CD14-positive monocyte (primary cell): Measurements from ENCODE around the gene OR6C75. TPM values are rescaled to one million over a fixed set of nuclear protein-coding genes. Genes with fewer than 3 reads are reported as not detected.
"Not testable (repeated sequence)": the region's sequence is repeated elsewhere in the genome, so short reads cannot be mapped to it uniquely, and the experiment has no call there.

Experiments used
- DNase-seq, 3 donors: peaks; one replicate each; pipeline ENCODE4 v3.0.0-alpha.2; 2011 to 2022
- H2AFZ ChIP-seq: 2 replicates; pipeline ENCODE4 v1.6.0; 2012; ENCODE audit warnings: mild to moderate bottlenecking, low read depth, low read length, inconsistent platforms; ENCODE audit not compliant: insufficient read depth, poor library complexity, severe bottlenecking
- H3K27ac ChIP-seq, 2 donors: 1 replicate in 1 of 2; 2 replicates in 1 of 2; pipeline ENCODE4 v1.5.1; 2012 to 2013; ENCODE audit warnings: low read length in 2 of 2, control low read depth in 1 of 2, inconsistent platforms in 1 of 2, low read depth in 1 of 2, mild to moderate bottlenecking in 1 of 2
- H3K27me3 ChIP-seq, 2 donors: one replicate each; pipeline versions ENCODE4 v1.6.0 to v1.6.1; 2011 to 2013; ENCODE audit warnings: low read length in 2 of 2; ENCODE audit not compliant: control insufficient read depth in 2 of 2, insufficient read depth in 2 of 2
- H3K36me3 ChIP-seq, 2 donors: replicated peaks in 1 of 2; 1 replicate in 1 of 2; 2 replicates in 1 of 2; pipeline versions ENCODE4 v1.5.1 to v1.6.1; 2012 to 2013; ENCODE audit warnings: low read length in 2 of 2, control low read depth in 1 of 2, inconsistent platforms in 1 of 2, mild to moderate bottlenecking in 1 of 2; ENCODE audit not compliant: insufficient read depth in 2 of 2, control insufficient read depth in 1 of 2
- H3K4me1 ChIP-seq, 2 donors: 1 replicate in 1 of 2; 2 replicates in 1 of 2; pipeline versions ENCODE4 v1.5.1 to v1.6.1; 2012 to 2013; ENCODE audit warnings: low read length in 2 of 2, control low read depth in 1 of 2, inconsistent platforms in 1 of 2, mild to moderate bottlenecking in 1 of 2, moderate library complexity in 1 of 2; ENCODE audit not compliant: insufficient read depth in 2 of 2, control insufficient read depth in 1 of 2
- H3K4me2 ChIP-seq: replicated peaks from 2 replicates; pipeline ENCODE3; 2012; ENCODE audit warnings: low read length, moderate library complexity, mild to moderate bottlenecking; ENCODE audit not compliant: poor library complexity, severe bottlenecking; ENCODE audit errors: extremely low read depth
- H3K4me3 ChIP-seq, 3 experiments: fragments of 200-600 bp in 1 of 3; sonication (generic) in 1 of 3; replicated peaks in 1 of 3; 1 replicate in 2 of 3; 2 replicates in 1 of 3; pipeline ENCODE4 v1.5.1; 2011 to 2013; ENCODE audit warnings: low read length in 3 of 3, mild to moderate bottlenecking in 3 of 3, control low read depth in 2 of 3, low read depth in 2 of 3, inconsistent platforms in 1 of 3, moderate library complexity in 1 of 3
- H3K79me2 ChIP-seq: 2 replicates; pipeline ENCODE4 v1.6.0; 2012; ENCODE audit warnings: mild to moderate bottlenecking, control low read depth, inconsistent platforms, low read length, moderate library complexity; ENCODE audit not compliant: insufficient read depth
- H3K9ac ChIP-seq: 2 replicates; pipeline ENCODE4 v1.6.0; 2017; ENCODE audit warnings: low read length, mild to moderate bottlenecking; ENCODE audit not compliant: insufficient read depth, poor library complexity, severe bottlenecking
- H3K9me3 ChIP-seq, 2 donors: replicated peaks in 1 of 2; 1 replicate in 1 of 2; 2 replicates in 1 of 2; pipeline versions ENCODE4 v1.5.1 to v1.6.1; 2012 to 2013; ENCODE audit warnings: low read length in 2 of 2, control low read depth in 1 of 2; ENCODE audit not compliant: control insufficient read depth in 1 of 2, insufficient read depth in 1 of 2
- H4K20me1 ChIP-seq: 2 replicates; pipeline ENCODE4 v1.6.0; 2012; ENCODE audit warnings: mild to moderate bottlenecking, low read length, control low read depth, moderate library complexity; ENCODE audit not compliant: insufficient read depth
- H3K27ac Mint-ChIP-seq, 7 donors: one replicate each; pipeline ENCODE4 v1.8.0; 2020; ENCODE audit warnings: mild to moderate bottlenecking in 7 of 7, mixed read lengths in 7 of 7, moderate library complexity in 6 of 7, inconsistent platforms in 2 of 7
- H3K27me3 Mint-ChIP-seq, 3 donors: one replicate each; pipeline ENCODE4 v1.8.0; 2021 to 2022; ENCODE audit warnings: low read depth in 3 of 3, mild to moderate bottlenecking in 3 of 3, mixed read lengths in 3 of 3, moderate library complexity in 3 of 3, inconsistent platforms in 1 of 3
- H3K36me3 Mint-ChIP-seq, 2 donors: one replicate each; pipeline ENCODE4 v1.8.0; 2020; ENCODE audit warnings: mixed read lengths in 2 of 2, inconsistent platforms in 1 of 2, mild to moderate bottlenecking in 1 of 2
- H3K4me1 Mint-ChIP-seq: one replicate; pipeline ENCODE4 v1.8.0; 2020; ENCODE audit warnings: mild to moderate bottlenecking, mixed read lengths
- H3K4me3 Mint-ChIP-seq, 2 donors: one replicate each; pipeline ENCODE4 v1.8.0; 2020; ENCODE audit warnings: mild to moderate bottlenecking in 2 of 2, mixed read lengths in 2 of 2, moderate library complexity in 1 of 2
- H3K9me3 Mint-ChIP-seq, 7 donors: one replicate each; pipeline ENCODE4 v1.8.0; 2020 to 2022; ENCODE audit warnings: mixed read lengths in 7 of 7, mild to moderate bottlenecking in 6 of 7, moderate library complexity in 6 of 7, inconsistent platforms in 2 of 7
- WGBS: methylation state at CpG from one replicate; pipeline ENCODE4 v1.1.5; 2013; ENCODE audit warnings: missing lambda C conversion rate; ENCODE audit not compliant: insufficient coverage; 5-methylcytosine and 5-hydroxymethylcytosine counted together
- intact Hi-C, 2 donors: fragments of 100-400 bp; cut with micrococcal nuclease; formaldehyde crosslinking; loops; one replicate each; pipeline versions ENCODE4 v1.15.0 to v1.15.1; 2023
- polyA plus RNA-seq, 3 donors: library from polyadenylated mRNA; depleted of rRNA in 1 of 3; unstranded in 2 of 3; stranded (reverse) in 1 of 3; fragments of 300-500 nt in 2 of 3; fragments of >200 nt in 1 of 3; fragmentation: Illumina TruSeq in 2 of 3; gene quantifications; 1 replicate in 2 of 3; 2 replicates in 1 of 3; pipeline ENCODE4 v1.2.3, GENCODE V29; 2012 to 2021
- TF ChIP-seq, protein P1 (sequence below): fragments of 200-600 bp; IDR thresholded peaks from one replicate; pipeline ENCODE4 v1.8.0; 2022; ENCODE audit warnings: antibody characterized with exemption, mild to moderate bottlenecking

Gene OR6C75
- polyA plus RNA-seq, 3 donors, result not detected

DNA sequence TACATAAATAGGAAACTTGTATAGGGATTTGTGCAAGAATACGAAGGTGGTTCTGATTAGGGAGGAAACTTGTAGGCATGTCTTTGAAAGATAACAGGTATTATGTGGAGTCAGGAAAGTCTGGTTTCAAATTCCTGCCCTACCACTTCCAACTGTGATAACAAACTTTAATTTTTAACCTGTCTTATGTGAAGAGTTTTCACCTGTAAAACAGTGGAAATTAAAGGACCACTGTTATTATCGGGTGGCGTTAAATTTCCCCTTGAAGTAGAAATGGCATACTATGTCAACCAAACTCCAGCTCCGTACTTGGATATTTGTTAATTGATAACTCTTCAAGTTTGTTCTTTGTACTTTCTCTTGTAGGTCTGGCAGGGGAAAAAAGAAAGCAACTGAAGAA, 42.6 kb upstream of the OR6C75 start:
- H3K9me3 Mint-ChIP-seq, result peaks cover 0 to 9% (median 0%) of the 10 kb centered on the region in 7 donors
- H3K27me3 Mint-ChIP-seq, result peaks cover 2 to 7% (median 2%) of the 10 kb centered on the region in 3 donors
- no peak overlapping the region for H3K27ac ChIP-seq
- no peak overlapping the region for H2AFZ ChIP-seq
- TF ChIP-seq, protein P1, sequence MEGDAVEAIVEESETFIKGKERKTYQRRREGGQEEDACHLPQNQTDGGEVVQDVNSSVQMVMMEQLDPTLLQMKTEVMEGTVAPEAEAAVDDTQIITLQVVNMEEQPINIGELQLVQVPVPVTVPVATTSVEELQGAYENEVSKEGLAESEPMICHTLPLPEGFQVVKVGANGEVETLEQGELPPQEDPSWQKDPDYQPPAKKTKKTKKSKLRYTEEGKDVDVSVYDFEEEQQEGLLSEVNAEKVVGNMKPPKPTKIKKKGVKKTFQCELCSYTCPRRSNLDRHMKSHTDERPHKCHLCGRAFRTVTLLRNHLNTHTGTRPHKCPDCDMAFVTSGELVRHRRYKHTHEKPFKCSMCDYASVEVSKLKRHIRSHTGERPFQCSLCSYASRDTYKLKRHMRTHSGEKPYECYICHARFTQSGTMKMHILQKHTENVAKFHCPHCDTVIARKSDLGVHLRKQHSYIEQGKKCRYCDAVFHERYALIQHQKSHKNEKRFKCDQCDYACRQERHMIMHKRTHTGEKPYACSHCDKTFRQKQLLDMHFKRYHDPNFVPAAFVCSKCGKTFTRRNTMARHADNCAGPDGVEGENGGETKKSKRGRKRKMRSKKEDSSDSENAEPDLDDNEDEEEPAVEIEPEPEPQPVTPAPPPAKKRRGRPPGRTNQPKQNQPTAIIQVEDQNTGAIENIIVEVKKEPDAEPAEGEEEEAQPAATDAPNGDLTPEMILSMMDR, result no peak
- no CpG with 5 or more reads among the region's 4 CpGs for WGBS
- no peaks in the 10 kb centered on the region for H3K4me1 ChIP-seq
- H3K36me3 ChIP-seq, result no peaks in the 10 kb centered on the region
- no peak overlapping the region for H3K27ac Mint-ChIP-seq
- H3K9ac ChIP-seq, result no peak overlapping the region
- no peak overlapping the region for H3K4me3 ChIP-seq
- DNase-seq, result no peak
- no peaks in the 10 kb centered on the region for H3K9me3 ChIP-seq
- no peaks in the 10 kb centered on the region for H3K4me1 Mint-ChIP-seq
- no peak overlapping the region for H3K4me3 Mint-ChIP-seq
- no peak overlapping the region for H3K4me2 ChIP-seq
- intact Hi-C loops, result no loop called here
- H3K27me3 ChIP-seq, result peaks cover 0 to 2% of the 10 kb centered on the region in 2 donors
- no peaks in the 10 kb centered on the region for H3K36me3 Mint-ChIP-seq
- H3K79me2 ChIP-seq, result no peaks in the 10 kb centered on the region
- H4K20me1 ChIP-seq, result no peaks in the 10 kb centered on the region

DNA sequence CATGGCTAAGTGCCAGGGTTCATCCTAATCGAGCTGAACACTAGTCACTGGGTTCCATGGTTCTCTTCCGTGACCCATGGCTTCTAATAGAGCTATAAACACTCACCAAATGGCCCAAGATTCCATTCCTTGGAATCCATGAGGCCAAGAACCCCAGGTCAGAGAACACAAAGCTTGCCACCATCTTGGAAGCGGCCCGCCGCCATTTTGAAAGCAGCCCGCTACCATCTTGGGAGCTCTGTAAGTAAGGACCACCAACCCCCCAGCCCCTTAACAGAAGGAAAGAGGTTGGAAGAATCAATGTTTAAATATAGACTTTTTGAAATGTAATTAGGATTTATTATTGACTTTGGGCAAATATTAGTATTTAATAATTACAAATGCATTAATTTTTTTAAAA, 37.0 kb upstream of the OR6C75 start:
- intact Hi-C loops, H3K4me1 ChIP-seq, H3K27me3 ChIP-seq, H3K4me3 ChIP-seq, DNase-seq, H3K36me3 ChIP-seq, H3K27ac ChIP-seq, H3K9me3 Mint-ChIP-seq, H3K79me2 ChIP-seq, H3K36me3 Mint-ChIP-seq, H3K4me3 Mint-ChIP-seq, H3K4me1 Mint-ChIP-seq, H3K4me2 ChIP-seq, H3K27ac Mint-ChIP-seq, H3K27me3 Mint-ChIP-seq, H4K20me1 ChIP-seq, H3K9ac ChIP-seq, H3K9me3 ChIP-seq, H2AFZ ChIP-seq: not testable (repeated sequence)
- WGBS, result 94% methylated on average over 2 of the region's 6 CpGs
